GM10847 (cell line): ENCODE data around the gene IGF2BP2.

Experiments
- POLR2A ChIP-seq: IDR thresholded peaks from 2 replicates; pipeline ENCODE4 v1.6.1; 2011; ENCODE audit not compliant: insufficient read length; ENCODE audit errors: extremely low read depth

Gene IGF2BP2

GRCh38 chr3:185721970-185722369 lies 102.9 kb downstream of the IGF2BP2 start:
- no peak for TF ChIP-seq POLR2A

DNA sequence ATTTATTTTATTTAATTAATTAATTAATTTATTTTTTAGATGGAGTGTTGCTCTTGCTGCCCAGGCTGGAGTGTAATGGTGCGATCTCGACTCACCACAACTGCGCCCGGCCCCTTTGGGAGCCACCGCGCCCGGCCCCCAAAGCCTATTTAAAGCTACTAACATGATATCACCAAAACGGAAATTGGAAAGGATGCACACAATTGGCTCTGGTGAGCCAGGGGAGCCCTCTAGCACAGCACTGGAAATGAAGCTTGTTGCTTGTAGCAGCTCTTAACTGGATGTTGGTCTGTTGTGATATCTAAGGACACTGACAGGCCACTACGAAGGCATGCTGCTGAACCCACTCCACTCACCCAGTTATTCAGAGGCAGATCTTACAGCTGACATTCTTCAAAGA lies 104.5 kb downstream of the IGF2BP2 start:
- no peak for TF ChIP-seq POLR2A

GRCh38 chr3:185718736-185719593 lies 105.9 kb downstream of the IGF2BP2 start:
- no peak for TF ChIP-seq POLR2A

GRCh38 chr3:185717627-185718402 lies 107.0 kb downstream of the IGF2BP2 start:
- no peak for TF ChIP-seq POLR2A

GRCh38 chr3:185717121-185717520 lies 107.7 kb downstream of the IGF2BP2 start:
- no peak for TF ChIP-seq POLR2A

DNA sequence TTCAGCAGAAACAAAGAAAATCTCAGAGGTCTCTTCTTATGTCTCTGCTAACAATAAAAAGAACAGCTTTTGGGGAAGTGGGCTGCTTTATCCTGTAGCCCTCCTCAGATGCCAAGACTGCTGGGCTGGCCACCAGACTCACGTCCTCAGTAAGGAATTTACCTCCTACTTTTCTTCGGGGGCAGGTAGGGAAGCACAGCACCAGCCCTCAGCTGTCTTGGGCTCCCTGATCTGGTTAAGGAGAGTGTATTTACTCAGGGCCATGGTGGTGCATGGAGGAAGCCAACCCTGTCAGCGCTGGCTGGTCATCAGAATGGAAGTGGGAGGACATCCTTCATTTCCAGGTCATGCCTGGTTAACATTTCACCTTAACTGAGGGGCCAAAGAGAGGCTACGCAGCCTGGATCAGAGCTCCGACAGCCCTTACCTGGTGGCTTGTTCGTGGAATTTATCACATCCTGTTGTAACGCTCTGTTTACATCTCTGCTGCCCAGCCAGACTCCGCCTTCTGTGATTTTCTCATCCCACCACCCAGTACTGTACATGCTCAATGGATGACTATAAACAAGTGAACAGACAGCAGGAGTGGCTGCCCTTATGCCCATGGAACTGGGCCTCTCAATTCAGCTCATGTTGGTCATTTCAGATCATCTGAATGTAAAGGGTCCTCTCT lies 108.3 kb downstream of the IGF2BP2 start:
- no peak for TF ChIP-seq POLR2A

DNA sequence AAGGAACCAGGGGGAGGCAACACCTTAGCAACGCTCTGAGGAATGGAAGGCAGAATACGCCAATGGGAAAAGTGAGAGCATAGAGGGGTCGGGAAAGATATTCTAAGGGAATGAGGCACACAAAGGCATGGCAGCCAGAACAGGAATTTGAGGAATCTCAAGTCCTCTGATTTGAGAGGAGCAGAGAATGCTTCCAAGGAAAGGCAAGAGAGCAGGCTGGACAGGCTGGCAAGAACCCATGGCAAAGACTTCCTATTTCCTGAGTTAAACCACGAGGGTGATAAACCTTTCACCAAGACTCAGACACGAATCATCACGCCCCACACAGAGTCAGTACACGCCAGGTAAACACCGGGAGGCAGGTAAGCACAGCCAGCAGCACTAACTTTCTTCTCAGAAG lies 109.8 kb downstream of the IGF2BP2 start:
- TF ChIP-seq POLR2A = no peak

GRCh38 chr3:185714085-185714484 lies 110.8 kb downstream of the IGF2BP2 start:
- no peak for TF ChIP-seq POLR2A

GRCh38 chr3:185713015-185713414 lies 111.8 kb downstream of the IGF2BP2 start:
- no peak for TF ChIP-seq POLR2A

DNA sequence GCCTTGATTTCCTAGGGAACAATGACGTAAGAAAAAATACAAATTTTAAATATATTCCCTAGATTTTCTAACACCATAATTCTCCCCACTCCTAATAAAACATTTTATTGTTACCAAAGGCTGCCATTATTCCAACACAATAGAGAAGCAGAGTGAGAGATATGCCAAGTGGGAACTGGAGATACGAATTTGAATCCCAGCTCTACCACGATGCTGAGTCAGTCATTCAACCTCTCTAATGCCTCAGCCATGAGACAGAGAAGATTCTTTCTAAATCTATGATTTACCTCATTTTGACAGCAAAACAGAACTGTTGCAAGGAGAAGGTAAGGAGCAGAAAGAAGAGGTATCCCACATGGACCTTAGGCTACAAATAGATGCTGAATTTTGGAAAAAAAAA lies 112.5 kb downstream of the IGF2BP2 start:
- TF ChIP-seq POLR2A = no peak

DNA sequence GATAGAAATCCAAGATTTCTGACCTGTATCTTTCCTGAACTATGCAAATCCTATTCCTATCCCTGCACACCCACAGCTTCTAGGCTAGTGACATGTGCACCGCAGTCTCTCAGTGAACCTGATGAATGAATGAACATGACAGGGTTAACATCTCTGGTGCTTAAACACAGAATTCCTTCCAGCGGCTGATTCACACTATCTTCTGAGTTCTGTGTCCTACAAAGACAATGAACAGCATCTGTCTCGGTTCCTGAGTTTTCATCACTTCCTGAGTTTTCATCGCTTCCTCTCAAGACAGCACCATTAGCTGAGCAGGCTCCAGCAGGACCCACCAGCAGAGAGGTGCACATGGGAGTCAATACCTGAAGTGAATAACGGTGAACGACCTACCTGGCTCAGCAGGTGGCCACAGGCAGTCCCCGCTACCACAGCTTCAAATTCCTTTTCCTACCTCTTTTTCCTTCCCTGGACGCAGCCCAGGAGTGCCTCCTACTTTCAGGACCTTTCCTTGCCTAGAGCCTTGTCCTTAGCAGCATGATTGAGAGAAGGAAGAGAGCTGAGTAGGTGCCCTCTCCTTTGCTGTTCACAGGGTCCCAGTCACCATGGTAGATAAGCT lies 113.5 kb downstream of the IGF2BP2 start:
- no peak for TF ChIP-seq POLR2A

GRCh38 chr3:185709251-185709955 lies 115.4 kb downstream of the IGF2BP2 start:
- no peak for TF ChIP-seq POLR2A

GRCh38 chr3:185708392-185708791 lies 116.5 kb downstream of the IGF2BP2 start:
- no peak for TF ChIP-seq POLR2A

DNA sequence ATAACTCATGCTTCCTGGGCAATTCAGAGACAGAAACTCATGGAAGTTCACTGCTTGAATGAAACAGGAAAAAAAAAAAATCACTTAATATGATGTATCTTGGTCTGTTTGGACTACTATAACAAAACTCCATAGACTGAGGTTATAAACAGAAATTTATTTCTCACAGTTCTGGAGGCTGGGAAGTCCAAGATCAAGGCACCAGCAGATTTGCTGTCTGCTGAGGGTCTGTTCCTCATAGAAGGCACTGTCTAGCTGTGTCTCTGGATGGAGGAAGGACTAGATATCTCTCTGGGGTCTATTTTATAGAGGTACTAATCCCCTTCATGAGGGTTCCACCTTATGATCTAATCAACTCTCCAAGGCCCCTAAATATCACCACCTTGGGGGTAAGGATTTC lies 119.3 kb downstream of the IGF2BP2 start:
- TF ChIP-seq POLR2A = no peak
